Suprapubic skin (tissue), 4 donors: Measurements from ENCODE around the gene COQ9. TPM values are rescaled to one million over a fixed set of nuclear protein-coding genes. Genes with fewer than 3 reads are reported as not detected.

Source experiments
- DNase-seq, 2 donors: peaks; one replicate each; pipeline ENCODE4 v3.0.0-alpha.2; 2019; ENCODE audit warnings: low spot score in 2 of 2
- H3K27ac ChIP-seq: fragments of 200-600 bp; sonication (generic); one replicate; pipeline ENCODE4 v1.5.1; 2019
- H3K27me3 ChIP-seq: fragments of 200-600 bp; sonication (generic); one replicate; pipeline ENCODE4 v1.5.1; 2019
- H3K36me3 ChIP-seq: fragments of 200-600 bp; sonication (generic); one replicate; pipeline ENCODE4 v1.5.1; 2019
- H3K4me1 ChIP-seq: fragments of 200-600 bp; sonication (generic); one replicate; pipeline ENCODE4 v1.5.1; 2019
- H3K4me3 ChIP-seq: fragments of 200-600 bp; sonication (generic); one replicate; pipeline ENCODE4 v1.5.1; 2019; ENCODE audit warnings: mild to moderate bottlenecking
- H3K9me3 ChIP-seq: fragments of 200-600 bp; sonication (generic); one replicate; pipeline ENCODE4 v1.5.1; 2019
- CTCF ChIP-seq, 2 donors: fragments of 200-600 bp in 1 of 2; fragments of 450-650 bp in 1 of 2; sonication (generic) in 1 of 2; IDR thresholded peaks; one replicate each; pipeline ENCODE4 v1.5.1; 2016 to 2019; ENCODE audit warnings: antibody characterized with exemption in 2 of 2, mild to moderate bottlenecking in 1 of 2, moderate library complexity in 1 of 2
- EP300 ChIP-seq: sonication (generic); formaldehyde crosslinking; IDR thresholded peaks from one replicate; pipeline ENCODE4 v1.6.1; 2017; ENCODE audit warnings: antibody characterized with exemption
- POLR2A ChIP-seq, 2 donors: fragments of 450-650 bp; IDR thresholded peaks; one replicate each; pipeline ENCODE4 v1.6.1; 2017; ENCODE audit warnings: antibody characterized with exemption in 2 of 2, mild to moderate bottlenecking in 2 of 2, moderate library complexity in 2 of 2
- POLR2AphosphoS5 ChIP-seq, 3 donors: sonication (generic); formaldehyde crosslinking; IDR thresholded peaks; one replicate each; pipeline ENCODE4 v1.6.1; 2017; ENCODE audit warnings: antibody characterized with exemption in 3 of 3
- WGBS: methylation state at CpG from one replicate; pipeline ENCODE4 v1.1.5; 2018; 5-methylcytosine and 5-hydroxymethylcytosine counted together
- total RNA-seq, 4 donors: library from RNA; depleted of rRNA; stranded (reverse); fragments of >200 nt; gene quantifications; one replicate each; pipeline ENCODE4 v1.1.0, GENCODE V29; 2016

The COQ9 gene
- total RNA-seq, 4 donors from 2014 or later: 45.7 to 60.1 (median 48.8) TPM

GRCh38 chr16:57427824-57428223 lies 19.5 kb upstream of the COQ9 start:
- Histone ChIP-seq H3K4me3 (no peak overlapping the region), H3K36me3 (peaks cover 65% of the 10 kb centered on the region), H3K9me3 (no peaks in the 10 kb centered on the region), H3K27me3 (no peaks in the 10 kb centered on the region), H3K27ac (no peak overlapping the region), H3K4me1 (no peaks in the 10 kb centered on the region)
- TF ChIP-seq POLR2A (IDR thresholded peaks at IDR 0.05) (no peak), POLR2AphosphoS5 (IDR thresholded peaks at IDR 0.05) (no peak), CTCF (IDR thresholded peaks at IDR 0.05) (no peak)
- no peak for DNase-seq

GRCh38 chr16:57430955-57431354 lies 16.3 kb upstream of the COQ9 start:
- Histone ChIP-seq H3K27me3 (no peaks in the 10 kb centered on the region), H3K9me3 (no peaks in the 10 kb centered on the region), H3K27ac (no peak overlapping the region), H3K4me1 (no peaks in the 10 kb centered on the region), H3K36me3 (peaks cover 97% of the 10 kb centered on the region), H3K4me3 (no peak overlapping the region)
- TF ChIP-seq EP300 (no peak), POLR2A (IDR thresholded peaks at IDR 0.05) (no peak), POLR2AphosphoS5 (IDR thresholded peaks at IDR 0.05) (no peak), CTCF (IDR thresholded peaks at IDR 0.05) (no peak)
- WGBS: 80% methylated on average over 5 of the region's 5 CpGs
- no peak for DNase-seq

- H3K27ac ChIP-seq: no peak overlapping the region
- H3K4me1 ChIP-seq: no peaks in the 10 kb centered on the region
- no peaks in the 10 kb centered on the region for H3K9me3 ChIP-seq
- H3K27me3 ChIP-seq: no peaks in the 10 kb centered on the region
- TF ChIP-seq POLR2A (IDR thresholded peaks at IDR 0.05) (no peak), POLR2AphosphoS5 (IDR thresholded peaks at IDR 0.05) (no peak), CTCF (IDR thresholded peaks at IDR 0.05) (no peak), EP300 (no peak)
- 89% methylated on average over 2 of the region's 2 CpGs for WGBS
- DNase-seq: no peak
- peaks cover 99% of the 10 kb centered on the region for H3K36me3 ChIP-seq
- H3K4me3 ChIP-seq: no peak overlapping the region
These were observed 14.8 kb upstream of the COQ9 start for GRCh38 chr16:57432505-57432904.

GRCh38 chr16:57432989-57433388 lies 14.3 kb upstream of the COQ9 start:
- TF ChIP-seq CTCF (IDR thresholded peaks at IDR 0.05): no peak
- no peak for TF ChIP-seq POLR2AphosphoS5 (IDR thresholded peaks at IDR 0.05)
- no peak for TF ChIP-seq EP300
- no peak for TF ChIP-seq POLR2A (IDR thresholded peaks at IDR 0.05)
- no peak overlapping the region for H3K4me3 ChIP-seq
- H3K36me3 ChIP-seq: peaks cover 96% of the 10 kb centered on the region
- no peaks in the 10 kb centered on the region for H3K9me3 ChIP-seq
- DNase-seq: no peak
- no peaks in the 10 kb centered on the region for H3K27me3 ChIP-seq
- H3K4me1 ChIP-seq: no peaks in the 10 kb centered on the region
- H3K27ac ChIP-seq: no peak overlapping the region
- WGBS: 90% methylated on average over 3 of the region's 3 CpGs

GRCh38 chr16:57434003-57434402 lies 13.3 kb upstream of the COQ9 start:
- H3K9me3 ChIP-seq: no peaks in the 10 kb centered on the region
- H3K4me1 ChIP-seq: no peaks in the 10 kb centered on the region
- no peak overlapping the region for H3K4me3 ChIP-seq
- TF ChIP-seq POLR2A (IDR thresholded peaks at IDR 0.05) (no peak), POLR2AphosphoS5 (IDR thresholded peaks at IDR 0.05) (no peak), EP300 (no peak), CTCF (IDR thresholded peaks at IDR 0.05) (no peak)
- no peak for DNase-seq
- WGBS: 91% methylated on average over 2 of the region's 2 CpGs
- no peak overlapping the region for H3K27ac ChIP-seq
- H3K27me3 ChIP-seq: no peaks in the 10 kb centered on the region
- H3K36me3 ChIP-seq: peaks cover 96% of the 10 kb centered on the region
